Lower leg skin (tissue), 4 donors: ENCODE data around the gene CDC73. TPM values are rescaled to one million over a fixed set of nuclear protein-coding genes. Genes with fewer than 3 reads are reported as not detected.

Experiments used
- DNase-seq, 2 donors: peaks; one replicate each; pipeline ENCODE4 v3.0.0-alpha.2; 2019; ENCODE audit warnings: low spot score in 2 of 2
- H3K4me3 ChIP-seq: fragments of 200-600 bp; sonication (generic); 2 replicates; pipeline ENCODE4 v1.5.1; 2017; ENCODE audit warnings: mild to moderate bottlenecking, low read depth; ENCODE audit not compliant: poor library complexity, severe bottlenecking
- CTCF ChIP-seq, 3 donors: fragments of 450-650 bp; IDR thresholded peaks; one replicate each; pipeline ENCODE4 v1.5.1; 2016; ENCODE audit warnings: antibody characterized with exemption in 3 of 3, mild to moderate bottlenecking in 3 of 3, moderate library complexity in 2 of 3
- POLR2A ChIP-seq, 2 donors: fragments of 450-650 bp; IDR thresholded peaks; one replicate each; pipeline ENCODE4 v1.6.1; 2016 to 2017; ENCODE audit warnings: antibody characterized with exemption in 2 of 2, mild to moderate bottlenecking in 1 of 2, moderate library complexity in 1 of 2
- WGBS, 2 donors: methylation state at CpG; one replicate each; pipeline ENCODE4 v1.1.5; 2018; 5-methylcytosine and 5-hydroxymethylcytosine counted together
- intact Hi-C: fragments of 100-400 bp; cut with DNase I; formaldehyde crosslinking; loops from one replicate; pipeline ENCODE4 v1.15.0; 2023; ENCODE audit warnings: low total_unique reads
- total RNA-seq, 4 donors: library from RNA; depleted of rRNA; stranded (reverse); fragments of >200 nt; gene quantifications; one replicate each; pipeline ENCODE4 v1.1.0, GENCODE V29; 2016

The CDC73 gene
- total RNA-seq, 4 donors from 2014 or later, result 19.2 to 23.7 (median 20.0) TPM

- intact Hi-C loops, result no loop called here
- H3K4me3 ChIP-seq, result no peak overlapping the region
- 94 to 96% methylated on average over 8 of the region's 8 CpGs for whole genome bisulfite sequencing, 2 donors
- DNase-seq, result no peak
- TF ChIP-seq CTCF (IDR thresholded peaks at IDR 0.05) (no peak), POLR2A (IDR thresholded peaks at IDR 0.05) (no peak)
Observed at GRCh38 chr1:193192586-193192985, 70.8 kb downstream of the CDC73 start.

- TF ChIP-seq POLR2A (IDR thresholded peaks at IDR 0.05) (no peak), CTCF (IDR thresholded peaks at IDR 0.05) (no peak)
- intact Hi-C loops, result no loop called here
- 96 to 98% methylated on average over 4 of the region's 4 CpGs for WGBS, 2 donors
- H3K4me3 ChIP-seq, result no peak overlapping the region
- no peak for DNase-seq
Observed at GRCh38 chr1:193199940-193200339, 78.1 kb downstream of the CDC73 start.

GRCh38 chr1:193201021-193201420 lies 79.2 kb downstream of the CDC73 start:
- no peak for TF ChIP-seq POLR2A (IDR thresholded peaks at IDR 0.05)
- no peak for TF ChIP-seq CTCF (IDR thresholded peaks at IDR 0.05)
- intact Hi-C loops, result no loop called here
- DNase-seq, result no peak
- WGBS, 2 donors, result 98 to 99% methylated on average over 2 of the region's 2 CpGs
- no peak overlapping the region for H3K4me3 ChIP-seq

GRCh38 chr1:193210996-193211395 lies 89.2 kb downstream of the CDC73 start:
- H3K4me3 ChIP-seq, result no peak overlapping the region
- TF ChIP-seq CTCF (IDR thresholded peaks at IDR 0.05) (no peak), POLR2A (IDR thresholded peaks at IDR 0.05) (no peak)
- intact Hi-C loops, result no loop called here
- 97% methylated on average over 7 of the region's 7 CpGs for WGBS, 2 donors
- no peak for DNase-seq

GRCh38 chr1:193211539-193211938 lies 89.7 kb downstream of the CDC73 start:
- DNase-seq, result no peak
- WGBS, 2 donors, result 82 to 91% methylated on average over 1 of the region's 1 CpG
- intact Hi-C loops, result no loop called here
- no peak overlapping the region for H3K4me3 ChIP-seq
- TF ChIP-seq CTCF (IDR thresholded peaks at IDR 0.05), result no peak
- TF ChIP-seq POLR2A (IDR thresholded peaks at IDR 0.05), result no peak

GRCh38 chr1:193212637-193213036 lies 90.8 kb downstream of the CDC73 start:
- no peak overlapping the region for H3K4me3 ChIP-seq
- DNase-seq, result no peak
- intact Hi-C loops, result no loop called here
- 96% methylated on average over 2 of the region's 2 CpGs for WGBS, 2 donors
- no peak for TF ChIP-seq CTCF (IDR thresholded peaks at IDR 0.05)
- TF ChIP-seq POLR2A (IDR thresholded peaks at IDR 0.05), result no peak
